Measurements from ENCODE around the gene FAM149A. TPM values are rescaled to one million over a fixed set of nuclear protein-coding genes. Genes with fewer than 3 reads are reported as not detected.

FAM149A gene
- total RNA-seq, 1 donor from 2014 or later: 0.33 TPM

DNA sequence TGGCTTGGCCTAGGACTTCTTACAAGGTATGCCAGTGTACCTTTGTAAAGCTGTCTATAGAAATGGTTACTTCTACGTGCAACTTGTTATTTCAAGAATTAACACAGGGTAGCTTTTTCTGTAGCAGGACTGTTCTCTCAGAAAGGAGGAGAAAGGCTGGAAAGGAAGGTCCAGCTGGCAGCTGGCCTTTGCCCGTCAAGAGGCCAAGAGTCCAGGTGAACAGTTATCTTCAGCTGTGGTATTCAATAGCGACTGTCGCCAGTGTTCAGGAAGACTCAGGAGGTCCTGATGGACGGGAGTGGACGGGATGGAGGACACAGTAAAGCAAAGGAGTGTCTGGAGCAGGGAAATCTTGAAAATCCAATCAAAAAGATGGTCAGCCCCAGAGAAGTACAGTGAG lies 91.6 kb downstream of the FAM149A start:
- peaks cover 4% of the 10 kb centered on the region for H3K27me3 Mint-ChIP-seq (ENCODE audit: unreplicated experiment)
- TF ChIP-seq, protein P1, sequence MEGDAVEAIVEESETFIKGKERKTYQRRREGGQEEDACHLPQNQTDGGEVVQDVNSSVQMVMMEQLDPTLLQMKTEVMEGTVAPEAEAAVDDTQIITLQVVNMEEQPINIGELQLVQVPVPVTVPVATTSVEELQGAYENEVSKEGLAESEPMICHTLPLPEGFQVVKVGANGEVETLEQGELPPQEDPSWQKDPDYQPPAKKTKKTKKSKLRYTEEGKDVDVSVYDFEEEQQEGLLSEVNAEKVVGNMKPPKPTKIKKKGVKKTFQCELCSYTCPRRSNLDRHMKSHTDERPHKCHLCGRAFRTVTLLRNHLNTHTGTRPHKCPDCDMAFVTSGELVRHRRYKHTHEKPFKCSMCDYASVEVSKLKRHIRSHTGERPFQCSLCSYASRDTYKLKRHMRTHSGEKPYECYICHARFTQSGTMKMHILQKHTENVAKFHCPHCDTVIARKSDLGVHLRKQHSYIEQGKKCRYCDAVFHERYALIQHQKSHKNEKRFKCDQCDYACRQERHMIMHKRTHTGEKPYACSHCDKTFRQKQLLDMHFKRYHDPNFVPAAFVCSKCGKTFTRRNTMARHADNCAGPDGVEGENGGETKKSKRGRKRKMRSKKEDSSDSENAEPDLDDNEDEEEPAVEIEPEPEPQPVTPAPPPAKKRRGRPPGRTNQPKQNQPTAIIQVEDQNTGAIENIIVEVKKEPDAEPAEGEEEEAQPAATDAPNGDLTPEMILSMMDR (IDR thresholded peaks at IDR 0.05; ENCODE audit: unreplicated experiment): no peak
- no peaks in the 10 kb centered on the region for H3K9me3 Mint-ChIP-seq (ENCODE audit: unreplicated experiment)
- no peak for DNase-seq (ENCODE audit: low spot score)
- peaks cover 3% of the 10 kb centered on the region for H3K4me1 Mint-ChIP-seq (ENCODE audit: unreplicated experiment)
- H3K4me3 Mint-ChIP-seq (ENCODE audit: unreplicated experiment): no peak overlapping the region
- peaks cover 4% of the 10 kb centered on the region for H3K36me3 Mint-ChIP-seq (ENCODE audit: low read depth, unreplicated experiment)
- no peak overlapping the region for H3K27ac Mint-ChIP-seq (ENCODE audit: unreplicated experiment)

DNA sequence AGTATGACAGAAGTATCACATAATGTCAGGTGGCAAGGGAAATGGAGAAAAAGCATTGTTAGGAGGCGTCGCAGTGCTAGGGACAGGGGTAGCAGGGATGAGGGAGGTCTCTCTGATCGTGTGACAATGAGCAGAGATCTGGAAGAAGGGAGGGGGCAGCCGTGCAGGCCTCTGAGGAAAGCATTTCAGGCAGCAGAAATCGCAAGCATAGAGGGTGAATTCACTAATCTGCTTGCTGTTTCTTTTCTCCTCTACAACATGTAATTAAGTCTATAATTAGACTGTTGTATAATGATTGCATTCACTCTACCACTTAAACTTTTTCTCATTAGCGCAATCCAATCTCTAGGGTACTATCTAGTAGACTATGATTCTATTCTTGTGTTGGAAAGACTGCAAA lies 96.0 kb downstream of the FAM149A start:
- Mint-ChIP-seq H3K27me3 (ENCODE audit: unreplicated experiment) (peaks cover 4% of the 10 kb centered on the region), H3K4me1 (ENCODE audit: unreplicated experiment) (no peaks in the 10 kb centered on the region), H3K9me3 (ENCODE audit: unreplicated experiment) (no peaks in the 10 kb centered on the region), H3K36me3 (ENCODE audit: low read depth, unreplicated experiment) (no peaks in the 10 kb centered on the region), H3K27ac (ENCODE audit: unreplicated experiment) (no peak overlapping the region), H3K4me3 (ENCODE audit: unreplicated experiment) (no peak overlapping the region)
- TF ChIP-seq, protein P1 (IDR thresholded peaks at IDR 0.05; ENCODE audit: unreplicated experiment): no peak
- no peak for DNase-seq (ENCODE audit: low spot score)

DNA sequence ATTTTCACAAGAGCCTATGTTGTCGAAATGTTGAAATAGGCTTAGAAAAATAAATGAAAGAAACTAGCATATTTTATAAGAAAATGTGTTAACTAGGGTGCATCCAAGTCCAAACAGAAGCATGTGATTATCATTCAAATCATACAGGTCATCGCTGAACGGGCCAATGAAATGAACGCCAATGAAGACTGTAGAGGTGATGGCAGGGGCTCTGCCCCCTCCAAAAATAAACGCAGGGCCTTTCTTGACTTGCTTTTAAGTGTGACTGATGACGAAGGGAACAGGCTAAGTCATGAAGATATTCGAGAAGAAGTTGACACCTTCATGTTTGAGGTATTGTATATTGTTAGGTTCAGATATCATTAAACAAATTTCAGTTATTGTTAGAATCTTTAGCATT lies 96.5 kb downstream of the FAM149A start:
- Mint-ChIP-seq H3K36me3 (ENCODE audit: low read depth, unreplicated experiment) (no peaks in the 10 kb centered on the region), H3K27me3 (ENCODE audit: unreplicated experiment) (peaks cover 4% of the 10 kb centered on the region), H3K4me1 (ENCODE audit: unreplicated experiment) (no peaks in the 10 kb centered on the region), H3K9me3 (ENCODE audit: unreplicated experiment) (no peaks in the 10 kb centered on the region), H3K27ac (ENCODE audit: unreplicated experiment) (no peak overlapping the region), H3K4me3 (ENCODE audit: unreplicated experiment) (no peak overlapping the region)
- TF ChIP-seq, protein P1 (IDR thresholded peaks at IDR 0.05; ENCODE audit: unreplicated experiment): no peak
- no peak for DNase-seq (ENCODE audit: low spot score)

DNA sequence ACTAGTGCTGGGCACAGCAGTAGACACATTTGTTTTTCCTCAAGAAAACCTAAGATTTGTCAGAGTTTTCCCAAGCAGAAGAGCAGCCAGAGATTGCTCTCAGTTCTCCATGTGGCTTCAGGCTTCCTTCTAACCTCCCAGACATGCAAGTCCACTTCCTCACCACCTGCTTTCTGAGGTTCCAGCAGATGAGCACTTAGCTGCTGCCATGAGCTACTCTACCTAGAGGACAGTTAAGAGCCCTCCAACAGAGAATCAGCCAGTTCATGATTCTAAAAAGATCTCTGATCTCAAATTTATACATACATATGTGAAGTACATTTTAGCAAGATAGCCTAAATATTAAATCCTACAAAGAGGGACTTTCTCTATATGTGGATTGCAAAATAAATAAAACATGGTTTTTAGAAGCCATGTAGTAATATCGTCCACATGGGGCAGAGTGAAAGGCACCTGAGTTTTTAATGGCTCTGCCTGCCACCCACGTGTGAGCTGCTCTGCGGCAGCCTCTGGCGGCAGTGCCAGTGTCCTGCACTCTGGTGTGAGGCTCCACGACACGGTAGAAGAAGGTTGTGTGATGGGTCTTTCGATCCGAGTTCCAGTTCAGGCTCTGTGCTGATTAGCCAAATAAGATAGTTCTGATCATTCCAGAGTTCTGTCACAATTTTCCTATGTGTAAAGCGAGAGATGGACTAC lies 97.2 kb downstream of the FAM149A start:
- H3K4me1 Mint-ChIP-seq (ENCODE audit: unreplicated experiment): no peaks in the 10 kb centered on the region
- no peak overlapping the region for H3K27ac Mint-ChIP-seq (ENCODE audit: unreplicated experiment)
- no peak overlapping the region for H3K4me3 Mint-ChIP-seq (ENCODE audit: unreplicated experiment)
- no peaks in the 10 kb centered on the region for H3K36me3 Mint-ChIP-seq (ENCODE audit: low read depth, unreplicated experiment)
- DNase-seq (ENCODE audit: low spot score): peak; percentile 46
- no peaks in the 10 kb centered on the region for H3K9me3 Mint-ChIP-seq (ENCODE audit: unreplicated experiment)
- TF ChIP-seq, protein P1 (IDR thresholded peaks at IDR 0.05; ENCODE audit: unreplicated experiment): peak; percentile 40
- peaks cover 4% of the 10 kb centered on the region for H3K27me3 Mint-ChIP-seq (ENCODE audit: unreplicated experiment)

DNA sequence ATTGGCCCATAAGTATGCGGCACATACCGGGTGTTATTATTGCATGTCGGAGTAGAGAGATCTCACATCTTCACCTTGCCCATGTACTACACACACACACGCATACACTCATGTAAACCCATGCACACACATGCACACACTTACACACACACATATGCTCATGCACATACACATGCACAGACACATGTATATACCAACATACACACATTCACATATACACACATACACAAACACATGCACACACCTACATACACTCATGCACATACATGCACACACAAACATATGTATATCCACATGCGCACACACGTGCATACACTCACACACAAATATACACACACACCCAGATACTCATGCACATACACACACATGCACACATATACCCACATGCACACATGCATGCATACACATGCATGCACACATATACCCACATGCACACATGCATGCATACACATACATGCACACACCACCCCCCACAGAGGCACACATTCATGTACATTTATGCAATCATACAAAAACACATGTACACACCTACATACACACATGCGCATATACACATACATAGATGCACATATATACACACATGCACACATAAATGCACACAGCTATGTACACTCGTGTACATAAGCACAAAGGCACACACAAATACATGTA lies 98.1 kb downstream of the FAM149A start:
- Mint-ChIP-seq H3K36me3 (ENCODE audit: low read depth, unreplicated experiment) (no peaks in the 10 kb centered on the region), H3K4me1 (ENCODE audit: unreplicated experiment) (no peaks in the 10 kb centered on the region), H3K4me3 (ENCODE audit: unreplicated experiment) (no peak overlapping the region), H3K27me3 (ENCODE audit: unreplicated experiment) (peaks cover 4% of the 10 kb centered on the region), H3K27ac (ENCODE audit: unreplicated experiment) (no peak overlapping the region), H3K9me3 (ENCODE audit: unreplicated experiment) (no peaks in the 10 kb centered on the region)
- TF ChIP-seq, protein P1 (IDR thresholded peaks at IDR 0.05; ENCODE audit: unreplicated experiment): no peak
- no peak for DNase-seq (ENCODE audit: low spot score)

All from endothelial cell (in vitro differentiated cells).